ENCODE data around the gene PCGF6.

The PCGF6 gene

DNA sequence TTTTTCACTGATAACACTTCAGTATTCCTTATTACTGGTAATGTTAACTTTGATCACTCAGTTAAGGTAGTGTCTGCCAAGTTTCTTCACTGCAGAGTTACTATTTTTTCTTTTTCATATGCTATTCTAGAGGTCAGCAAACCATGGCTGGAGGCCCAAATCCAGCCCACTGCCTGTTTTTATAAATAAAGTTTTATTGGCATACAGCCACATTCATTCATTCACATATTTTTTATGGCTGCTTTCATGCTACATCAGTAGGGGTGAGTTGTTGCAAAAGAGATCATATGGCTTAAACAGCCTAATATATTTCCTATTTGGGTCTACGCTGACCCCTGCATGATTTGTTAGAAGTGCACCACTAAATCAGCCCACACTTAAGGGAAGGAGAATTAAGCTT, 94.3 kb downstream of the PCGF6 start:
- no peak for DNase-seq (ENCODE audit: low spot score)

GRCh38 chr10:103254538-103255325, 96.2 kb downstream of the PCGF6 start:
- no peak for DNase-seq (ENCODE audit: low spot score)

DNA sequence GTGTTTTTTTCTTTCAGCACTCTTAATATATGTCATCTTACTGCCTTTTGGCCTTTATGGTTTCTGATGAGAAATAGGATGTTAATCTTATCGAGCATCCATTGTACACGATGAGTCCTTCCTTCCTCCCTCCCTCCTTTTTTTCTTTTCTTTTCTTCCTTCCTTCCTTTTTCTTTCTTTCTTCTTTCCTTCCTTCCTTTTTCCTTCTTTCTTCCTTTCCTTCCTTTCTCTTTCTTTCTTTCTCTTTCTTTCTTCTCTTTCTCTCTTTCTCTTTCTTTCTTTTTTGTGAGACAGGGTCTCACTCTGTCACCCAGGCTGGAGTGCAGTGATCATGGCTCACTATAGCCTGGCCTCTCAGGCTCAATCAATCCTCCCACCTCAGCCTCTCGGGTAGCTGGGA, 96.8 kb downstream of the PCGF6 start:
- DNase-seq (ENCODE audit: low spot score), result no peak
